ENCODE measurements around the gene LRRN1.

Gene LRRN1

GRCh38 chr3:3827111-3827510 is 27.9 kb downstream of the LRRN1 start:
- TF ChIP-seq REST (IDR thresholded peaks at IDR 0.05; ENCODE audit: low read depth) (no peak), ZBTB7A (IDR thresholded peaks at IDR 0.05; ENCODE audit: low read depth) (no peak), CEBPB (IDR thresholded peaks at IDR 0.05) (no peak), FOXM1 (IDR thresholded peaks at IDR 0.05; ENCODE audit: borderline replicate concordance, low read depth) (no peak), EGR1 (IDR thresholded peaks at IDR 0.05) (no peak), EP300 (IDR thresholded peaks at IDR 0.05; ENCODE audit: borderline replicate concordance) (no peak), MAX (IDR thresholded peaks at IDR 0.05) (no peak), CREB1 (IDR thresholded peaks at IDR 0.05; ENCODE audit: low read depth) (no peak), NFIC (IDR thresholded peaks at IDR 0.05) (no peak), RAD21 (IDR thresholded peaks at IDR 0.05; ENCODE audit: low read depth) (no peak), TAF1 (IDR thresholded peaks at IDR 0.05; ENCODE audit: low read depth) (no peak), TEAD4 (IDR thresholded peaks at IDR 0.05) (no peak), USF1 (IDR thresholded peaks at IDR 0.05) (no peak)

- no peak for TF ChIP-seq NFIC (IDR thresholded peaks at IDR 0.05)
- TF ChIP-seq YY1 (IDR thresholded peaks at IDR 0.05; ENCODE audit: low read depth), result no peak
- TF ChIP-seq REST (IDR thresholded peaks at IDR 0.05; ENCODE audit: low read depth), result no peak
- no peak for TF ChIP-seq EGR1 (IDR thresholded peaks at IDR 0.05)
- no peak for TF ChIP-seq TEAD4 (IDR thresholded peaks at IDR 0.05)
- no peak for TF ChIP-seq CEBPB (IDR thresholded peaks at IDR 0.05)
- no peak for TF ChIP-seq TAF1 (IDR thresholded peaks at IDR 0.05; ENCODE audit: low read depth)
- TF ChIP-seq CREB1 (IDR thresholded peaks at IDR 0.05; ENCODE audit: low read depth), result no peak
- no peak for TF ChIP-seq USF1 (IDR thresholded peaks at IDR 0.05)
- TF ChIP-seq TCF12 (IDR thresholded peaks at IDR 0.05; ENCODE audit: low read depth), result no peak
- TF ChIP-seq EP300 (IDR thresholded peaks at IDR 0.05; ENCODE audit: borderline replicate concordance), result no peak
- TF ChIP-seq RAD21 (IDR thresholded peaks at IDR 0.05; ENCODE audit: low read depth), result no peak
- TF ChIP-seq ZBTB7A (IDR thresholded peaks at IDR 0.05; ENCODE audit: low read depth), result no peak
- TF ChIP-seq FOXM1 (IDR thresholded peaks at IDR 0.05; ENCODE audit: borderline replicate concordance, low read depth), result no peak
- TF ChIP-seq MAX (IDR thresholded peaks at IDR 0.05), result no peak
These were observed 37.6 kb downstream of the LRRN1 start for GRCh38 chr3:3836845-3837244.

GRCh38 chr3:3842356-3842755 is 43.1 kb downstream of the LRRN1 start:
- TF ChIP-seq CREB1 (IDR thresholded peaks at IDR 0.05; ENCODE audit: low read depth), result no peak

GRCh38 chr3:3847994-3848922 is 49.0 kb downstream of the LRRN1 start:
- no peak for TF ChIP-seq NFIC (IDR thresholded peaks at IDR 0.05)
- TF ChIP-seq TAF1 (IDR thresholded peaks at IDR 0.05; ENCODE audit: low read depth), result no peak
- no peak for TF ChIP-seq MAX (IDR thresholded peaks at IDR 0.05)

- no peak for TF ChIP-seq TAF1 (IDR thresholded peaks at IDR 0.05; ENCODE audit: low read depth)
- TF ChIP-seq CEBPB (IDR thresholded peaks at IDR 0.05), result no peak
- no peak for TF ChIP-seq TEAD4 (IDR thresholded peaks at IDR 0.05)
- no peak for TF ChIP-seq YY1 (IDR thresholded peaks at IDR 0.05; ENCODE audit: low read depth)
- TF ChIP-seq ZBTB7A (IDR thresholded peaks at IDR 0.05; ENCODE audit: low read depth), result no peak
- TF ChIP-seq MAX (IDR thresholded peaks at IDR 0.05), result no peak
- no peak for TF ChIP-seq TCF12 (IDR thresholded peaks at IDR 0.05; ENCODE audit: low read depth)
- no peak for TF ChIP-seq RAD21 (IDR thresholded peaks at IDR 0.05; ENCODE audit: low read depth)
- TF ChIP-seq REST (IDR thresholded peaks at IDR 0.05; ENCODE audit: low read depth), result no peak
- no peak for TF ChIP-seq NFIC (IDR thresholded peaks at IDR 0.05)
- no peak for TF ChIP-seq EP300 (IDR thresholded peaks at IDR 0.05; ENCODE audit: borderline replicate concordance)
- TF ChIP-seq FOXM1 (IDR thresholded peaks at IDR 0.05; ENCODE audit: borderline replicate concordance, low read depth), result no peak
These were observed 49.7 kb downstream of the LRRN1 start for GRCh38 chr3:3848923-3849275.
